ENCODE measurements around the gene CDC14A.

Gene CDC14A

GRCh38 chr1:100543640-100544039, 191.3 kb downstream of the CDC14A start:
- DNase-seq, result peak; percentile 18

GRCh38 chr1:100544791-100545190, 192.5 kb downstream of the CDC14A start:
- no peak for DNase-seq

- DNase-seq, result no peak
Observed at GRCh38 chr1:100545855-100546254, 193.5 kb downstream of the CDC14A start.

GRCh38 chr1:100552031-100552430, 199.7 kb downstream of the CDC14A start:
- no peak for DNase-seq

GRCh38 chr1:100552922-100553321, 200.6 kb downstream of the CDC14A start:
- DNase-seq, result no peak

- DNase-seq, result no peak
Observed at GRCh38 chr1:100556181-100556580, 203.9 kb downstream of the CDC14A start.

- DNase-seq, result no peak
Observed at GRCh38 chr1:100556925-100557605, 204.8 kb downstream of the CDC14A start.

- DNase-seq, result no peak
Observed at GRCh38 chr1:100557606-100557953, 205.3 kb downstream of the CDC14A start.

GRCh38 chr1:100565533-100565932, 213.2 kb downstream of the CDC14A start:
- DNase-seq, result no peak

GRCh38 chr1:100565937-100566699, 213.8 kb downstream of the CDC14A start:
- DNase-seq, result no peak

- DNase-seq, result no peak
Observed at GRCh38 chr1:100567062-100567461, 214.8 kb downstream of the CDC14A start.

All from CD4-positive, alpha-beta T cell treated with Interleukin-15 for 1 hour (primary cell).